ENCODE measurements around the gene NYNRIN.

NYNRIN gene

GRCh38 chr14:24430143-24430681 lies 31.4 kb downstream of the NYNRIN start:
- peak overlapping the region; percentile 71 to 74 for H3K4me3 ChIP-seq (ENCODE audit: low read length in 2 of 2)
- no peak overlapping the region for H2BK15ac ChIP-seq (ENCODE audit: low read length)
- H3K9ac ChIP-seq (ENCODE audit: low read depth, low read length, poor library complexity): peak overlapping the region; percentile 84
- H3K14ac ChIP-seq (ENCODE audit: low read length): peak overlapping the region; percentile 17
- H3K4ac ChIP-seq (ENCODE audit: low read length): no peak overlapping the region
- no peak overlapping the region for H4K91ac ChIP-seq (ENCODE audit: low read depth, low read length, poor library complexity)
- peak overlapping the region; percentile 19 for H2BK5ac ChIP-seq (ENCODE audit: low read length)
- peak overlapping the region; percentile 90 for H3K18ac ChIP-seq (ENCODE audit: low read length)
- peak overlapping the region; percentile 74 for H3K4me2 ChIP-seq (ENCODE audit: insufficient read depth, low read length, poor library complexity, severe bottlenecking)
- peaks cover 9% of the 10 kb centered on the region in 2 donors for H3K4me1 ChIP-seq (ENCODE audit: control insufficient read depth in 2 of 2, insufficient read depth in 1 of 2, low read depth in 1 of 2, low read length in 2 of 2)
- H2AFZ ChIP-seq (ENCODE audit: low read length): peak overlapping the region; percentile 80
- H3K27me3 ChIP-seq (ENCODE audit: control insufficient read depth in 3 of 3, insufficient read depth in 3 of 3, low read depth in 1 of 3, low read length in 3 of 3): peaks cover 0 to 17% (median 3%) of the 10 kb centered on the region in 3 experiments
- peak overlapping the region; percentile 42 for H2AK5ac ChIP-seq (ENCODE audit: low read depth, low read length)
- H4K8ac ChIP-seq (ENCODE audit: low read depth, low read length): no peak overlapping the region
- no peak overlapping the region for H2BK120ac ChIP-seq (ENCODE audit: low read depth, low read length)
- H3K9me3 ChIP-seq (replicated peaks in 1 of 2; ENCODE audit: control insufficient read depth in 2 of 2, insufficient read depth in 1 of 2, low read depth in 1 of 2, low read length in 2 of 2): no peaks in the 10 kb centered on the region
- peaks cover 11% of the 10 kb centered on the region for H3K79me1 ChIP-seq (ENCODE audit: low read depth, low read length)
- DNase-seq (ENCODE audit: low spot score): peak; percentile 42
- H3K23ac ChIP-seq (ENCODE audit: low read depth, low read length, poor library complexity): peak overlapping the region; percentile 38
- H3K27ac ChIP-seq (replicated peaks; ENCODE audit: low read length): no peak overlapping the region
- no CpG with 5 or more reads among the region's 28 CpGs for WGBS, 2 donors (ENCODE audit: extremely low coverage in 2 of 2, insufficient read length in 2 of 2, insufficient replicate concordance in 1 of 2)
- peaks cover 11 to 29% of the 10 kb centered on the region in 2 donors for H3K36me3 ChIP-seq (replicated peaks in 1 of 2; ENCODE audit: control insufficient read depth in 2 of 2, insufficient read depth in 2 of 2, low read length in 2 of 2)
- no peak overlapping the region for H2BK12ac ChIP-seq (ENCODE audit: low read length)

DNA sequence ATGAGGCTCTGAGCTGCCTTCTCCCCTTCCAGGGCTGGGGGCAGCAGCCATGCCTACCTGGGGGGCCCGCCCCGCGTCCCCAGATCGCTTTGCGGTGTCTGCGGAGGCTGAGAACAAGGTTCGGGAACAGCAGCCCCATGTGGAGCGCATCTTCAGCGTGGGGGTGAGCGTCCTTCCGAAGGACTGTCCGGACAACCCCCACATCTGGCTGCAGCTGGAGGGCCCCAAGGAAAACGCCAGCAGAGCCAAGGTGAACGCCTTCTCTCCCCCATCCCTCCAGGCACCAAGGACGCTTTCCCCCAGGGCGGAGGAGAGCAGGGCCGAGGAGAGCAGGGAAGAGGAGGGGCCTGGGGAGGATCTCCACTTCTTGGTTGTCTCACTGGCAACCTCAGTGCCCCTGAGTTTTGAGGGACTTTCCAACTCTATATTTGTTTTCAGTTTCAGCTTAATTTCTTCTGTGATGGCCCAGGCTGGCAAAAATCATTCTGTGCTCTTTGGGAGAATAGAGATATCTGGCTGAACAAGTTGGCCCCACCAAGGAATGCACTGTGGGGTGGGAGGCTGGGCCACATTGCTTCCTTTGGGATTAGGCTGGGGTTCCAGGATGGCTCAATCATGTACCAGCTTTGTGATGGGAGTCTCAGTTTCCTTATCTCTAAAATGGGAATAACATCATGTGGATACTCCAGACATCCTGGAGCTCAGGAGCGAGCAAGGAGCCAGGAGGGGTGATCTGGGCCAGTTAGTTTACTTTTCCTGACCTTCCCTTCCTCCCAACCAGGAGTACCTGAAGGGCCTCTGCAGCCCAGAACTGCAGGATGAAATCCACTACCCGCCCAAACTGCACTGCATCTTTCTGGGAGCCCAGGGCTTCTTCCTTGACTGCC lies 32.1 kb downstream of the NYNRIN start:
- H3K79me1 ChIP-seq (ENCODE audit: low read depth, low read length): peaks cover 11% of the 10 kb centered on the region
- H2BK120ac ChIP-seq (ENCODE audit: low read depth, low read length): no peak overlapping the region
- H3K9ac ChIP-seq (ENCODE audit: low read depth, low read length, poor library complexity): peak overlapping the region; percentile 60
- peak overlapping the region; percentile 80 for H2AFZ ChIP-seq (ENCODE audit: low read length)
- H3K4me2 ChIP-seq (ENCODE audit: insufficient read depth, low read length, poor library complexity, severe bottlenecking): peak overlapping the region; percentile 74
- WGBS, 2 donors (ENCODE audit: extremely low coverage in 2 of 2, insufficient read length in 2 of 2, insufficient replicate concordance in 1 of 2): no CpG with 5 or more reads among the region's 19 CpGs
- peaks cover 9% of the 10 kb centered on the region in 2 donors for H3K4me1 ChIP-seq (ENCODE audit: control insufficient read depth in 2 of 2, insufficient read depth in 1 of 2, low read depth in 1 of 2, low read length in 2 of 2)
- peaks cover 14 to 31% of the 10 kb centered on the region in 2 donors for H3K36me3 ChIP-seq (replicated peaks in 1 of 2; ENCODE audit: control insufficient read depth in 2 of 2, insufficient read depth in 2 of 2, low read length in 2 of 2)
- H2AK5ac ChIP-seq (ENCODE audit: low read depth, low read length): peak overlapping the region; percentile 42
- peak overlapping the region; percentile 71 to 74 for H3K4me3 ChIP-seq (ENCODE audit: low read length in 2 of 2)
- H2BK15ac ChIP-seq (ENCODE audit: low read length): no peak overlapping the region
- no peak overlapping the region for H2BK5ac ChIP-seq (ENCODE audit: low read length)
- H3K9me3 ChIP-seq (replicated peaks in 1 of 2; ENCODE audit: control insufficient read depth in 2 of 2, insufficient read depth in 1 of 2, low read depth in 1 of 2, low read length in 2 of 2): no peaks in the 10 kb centered on the region
- DNase-seq (ENCODE audit: low spot score): no peak
- H3K4ac ChIP-seq (ENCODE audit: low read length): no peak overlapping the region
- no peak overlapping the region for H4K8ac ChIP-seq (ENCODE audit: low read depth, low read length)
- no peak overlapping the region for H2BK12ac ChIP-seq (ENCODE audit: low read length)
- peak overlapping the region; percentile 38 for H3K23ac ChIP-seq (ENCODE audit: low read depth, low read length, poor library complexity)
- H4K91ac ChIP-seq (ENCODE audit: low read depth, low read length, poor library complexity): no peak overlapping the region
- H3K27ac ChIP-seq (replicated peaks; ENCODE audit: low read length): no peak overlapping the region
- H3K18ac ChIP-seq (ENCODE audit: low read length): peak overlapping the region; percentile 58
- peak overlapping the region; percentile 17 for H3K14ac ChIP-seq (ENCODE audit: low read length)
- H3K27me3 ChIP-seq (ENCODE audit: control insufficient read depth in 3 of 3, insufficient read depth in 3 of 3, low read depth in 1 of 3, low read length in 3 of 3): peaks cover 0 to 13% (median 3%) of the 10 kb centered on the region in 3 experiments

- Histone ChIP-seq H3K4me3 (ENCODE audit: low read length in 2 of 2) (no peak overlapping the region), H2BK120ac (ENCODE audit: low read depth, low read length) (no peak overlapping the region), H3K27ac (replicated peaks; ENCODE audit: low read length) (no peak overlapping the region), H3K36me3 (replicated peaks in 1 of 2; ENCODE audit: control insufficient read depth in 2 of 2, insufficient read depth in 2 of 2, low read length in 2 of 2) (peaks cover 16 to 38% of the 10 kb centered on the region in 2 donors), H3K14ac (ENCODE audit: low read length) (no peak overlapping the region), H2AK5ac (ENCODE audit: low read depth, low read length) (peak overlapping the region; percentile 73), H3K9me3 (replicated peaks in 1 of 2; ENCODE audit: control insufficient read depth in 2 of 2, insufficient read depth in 1 of 2, low read depth in 1 of 2, low read length in 2 of 2) (no peaks in the 10 kb centered on the region), H2BK12ac (ENCODE audit: low read length) (no peak overlapping the region), H3K18ac (ENCODE audit: low read length) (no peak overlapping the region), H3K4ac (ENCODE audit: low read length) (no peak overlapping the region), H3K9ac (ENCODE audit: low read depth, low read length, poor library complexity) (no peak overlapping the region), H3K27me3 (ENCODE audit: control insufficient read depth in 3 of 3, insufficient read depth in 3 of 3, low read depth in 1 of 3, low read length in 3 of 3) (peaks cover 0 to 6% (median 3%) of the 10 kb centered on the region in 3 experiments), H4K8ac (ENCODE audit: low read depth, low read length) (no peak overlapping the region), H3K23ac (ENCODE audit: low read depth, low read length, poor library complexity) (peak overlapping the region; percentile 56), H2BK15ac (ENCODE audit: low read length) (no peak overlapping the region), H2BK5ac (ENCODE audit: low read length) (no peak overlapping the region), H3K4me1 (ENCODE audit: control insufficient read depth in 2 of 2, insufficient read depth in 1 of 2, low read depth in 1 of 2, low read length in 2 of 2) (peaks cover 9% of the 10 kb centered on the region in 2 donors), H3K79me1 (ENCODE audit: low read depth, low read length) (peaks cover 11% of the 10 kb centered on the region), H4K91ac (ENCODE audit: low read depth, low read length, poor library complexity) (no peak overlapping the region), H3K4me2 (ENCODE audit: insufficient read depth, low read length, poor library complexity, severe bottlenecking) (no peak overlapping the region), H2AFZ (ENCODE audit: low read length) (no peak overlapping the region)
- no CpG with 5 or more reads among the region's 15 CpGs for WGBS, 2 donors (ENCODE audit: extremely low coverage in 2 of 2, insufficient read length in 2 of 2, insufficient replicate concordance in 1 of 2)
- peak; percentile 88 for DNase-seq (ENCODE audit: low spot score)
Observed at GRCh38 chr14:24431569-24432258, 32.9 kb downstream of the NYNRIN start.
